Measurements from ENCODE around the gene PLXDC2.

PLXDC2 gene

GRCh38 chr10:19911886-19912285 is 95.7 kb downstream of the PLXDC2 start:
- DNase-seq (ENCODE audit: low spot score), result no peak

GRCh38 chr10:19913987-19914386 is 97.8 kb downstream of the PLXDC2 start:
- DNase-seq (ENCODE audit: low spot score), result no peak

GRCh38 chr10:19915125-19915524 is 98.9 kb downstream of the PLXDC2 start:
- no peak for DNase-seq (ENCODE audit: low spot score)

- DNase-seq (ENCODE audit: low spot score), result no peak
Observed at GRCh38 chr10:19915816-19916215, 99.6 kb downstream of the PLXDC2 start.

- DNase-seq (ENCODE audit: low spot score), result no peak
Observed at GRCh38 chr10:19917751-19918478, 101.7 kb downstream of the PLXDC2 start.

- DNase-seq (ENCODE audit: low spot score), result no peak
Observed at GRCh38 chr10:19918794-19919193, 102.6 kb downstream of the PLXDC2 start.

GRCh38 chr10:19919671-19920070 is 103.4 kb downstream of the PLXDC2 start:
- no peak for DNase-seq (ENCODE audit: low spot score)

- DNase-seq (ENCODE audit: low spot score), result no peak
Observed at GRCh38 chr10:19920075-19920726, 104.0 kb downstream of the PLXDC2 start.

GRCh38 chr10:19921300-19922140 is 105.3 kb downstream of the PLXDC2 start:
- DNase-seq (ENCODE audit: low spot score), result no peak

- no peak for DNase-seq (ENCODE audit: low spot score)
Observed at GRCh38 chr10:19922236-19922963, 106.2 kb downstream of the PLXDC2 start.

GRCh38 chr10:19925064-19925463 is 108.8 kb downstream of the PLXDC2 start:
- no peak for DNase-seq (ENCODE audit: low spot score)

GRCh38 chr10:19928936-19929335 is 112.7 kb downstream of the PLXDC2 start:
- no peak for DNase-seq (ENCODE audit: low spot score)

- DNase-seq (ENCODE audit: low spot score), result no peak
Observed at GRCh38 chr10:19929506-19930140, 113.4 kb downstream of the PLXDC2 start.

GRCh38 chr10:19930936-19931893 is 115.0 kb downstream of the PLXDC2 start:
- no peak for DNase-seq (ENCODE audit: low spot score)

GRCh38 chr10:19931894-19932590 is 115.8 kb downstream of the PLXDC2 start:
- DNase-seq (ENCODE audit: low spot score), result no peak

GRCh38 chr10:19932806-19933371 is 116.7 kb downstream of the PLXDC2 start:
- no peak for DNase-seq (ENCODE audit: low spot score)

- DNase-seq (ENCODE audit: low spot score), result no peak
Observed at GRCh38 chr10:19933772-19934171, 117.5 kb downstream of the PLXDC2 start.

- DNase-seq (ENCODE audit: low spot score), result no peak
Observed at GRCh38 chr10:19935176-19935575, 118.9 kb downstream of the PLXDC2 start.

- DNase-seq (ENCODE audit: low spot score), result no peak
Observed at GRCh38 chr10:19936289-19936688, 120.1 kb downstream of the PLXDC2 start.

GRCh38 chr10:19937989-19938388 is 121.8 kb downstream of the PLXDC2 start:
- DNase-seq (ENCODE audit: low spot score), result no peak
